C4-2B (cell line): ENCODE data around the gene RFWD3.

Experiments
- CTCF ChIP-seq: fragments of 450-650 bp; conservative IDR thresholded peaks from 2 replicates; pipeline ENCODE4 v1.5.1; 2017; ENCODE audit warnings: mild to moderate bottlenecking
- ZFX ChIP-seq: fragments of 450-650 bp; IDR thresholded peaks from 2 replicates; pipeline ENCODE4 v1.6.1; 2017

- TF ChIP-seq CTCF, result no peak
- TF ChIP-seq ZFX, result no peak
These were observed 14.0 kb upstream of the RFWD3 start for GRCh38 chr16:74680681-74681080.
